Skeletal muscle tissue (tissue), 4 donors: Measurements from ENCODE around the gene MEDAG. TPM values are rescaled to one million over a fixed set of nuclear protein-coding genes. Genes with fewer than 3 reads are reported as not detected.

ENCODE experiments used
- H3K27ac ChIP-seq: one replicate; pipeline ENCODE4 v1.7.0; 2013; ENCODE audit warnings: mild to moderate bottlenecking, low read depth, low read length, inconsistent platforms
- H3K27me3 ChIP-seq, 3 donors: one replicate each; pipeline ENCODE4 v1.7.0; 2013; ENCODE audit warnings: low read length in 3 of 3; ENCODE audit not compliant: control insufficient read depth in 3 of 3, insufficient read depth in 3 of 3
- H3K36me3 ChIP-seq, 3 donors: one replicate each; pipeline ENCODE4 v1.7.0; 2013; ENCODE audit warnings: low read length in 3 of 3; ENCODE audit not compliant: control insufficient read depth in 3 of 3, insufficient read depth in 3 of 3
- H3K4me1 ChIP-seq, 3 donors: one replicate each; pipeline ENCODE4 v1.7.0; 2013; ENCODE audit warnings: low read length in 3 of 3, mild to moderate bottlenecking in 3 of 3; ENCODE audit not compliant: control insufficient read depth in 3 of 3, insufficient read depth in 3 of 3
- H3K4me3 ChIP-seq, 3 donors: one replicate each; pipeline ENCODE4 v1.7.0; 2013; ENCODE audit warnings: low read length in 3 of 3
- H3K9ac ChIP-seq, 3 donors: one replicate each; pipeline ENCODE4 v1.7.0; 2013; ENCODE audit warnings: low read length in 3 of 3, mild to moderate bottlenecking in 3 of 3, moderate library complexity in 2 of 3, low read depth in 1 of 3
- H3K9me3 ChIP-seq, 3 donors: one replicate each; pipeline ENCODE4 v1.7.0; 2013; ENCODE audit warnings: low read length in 3 of 3; ENCODE audit not compliant: control insufficient read depth in 3 of 3
- total RNA-seq: library from RNA; depleted of rRNA; stranded (reverse); fragments of >200 nt; gene quantifications from one replicate; pipeline ENCODE4 v1.2.3, GENCODE V29; 2014
- donor health status: Osteomylitis.

Gene MEDAG
- total RNA-seq, 1 donor from 2014 or later, result 11.5 TPM

DNA sequence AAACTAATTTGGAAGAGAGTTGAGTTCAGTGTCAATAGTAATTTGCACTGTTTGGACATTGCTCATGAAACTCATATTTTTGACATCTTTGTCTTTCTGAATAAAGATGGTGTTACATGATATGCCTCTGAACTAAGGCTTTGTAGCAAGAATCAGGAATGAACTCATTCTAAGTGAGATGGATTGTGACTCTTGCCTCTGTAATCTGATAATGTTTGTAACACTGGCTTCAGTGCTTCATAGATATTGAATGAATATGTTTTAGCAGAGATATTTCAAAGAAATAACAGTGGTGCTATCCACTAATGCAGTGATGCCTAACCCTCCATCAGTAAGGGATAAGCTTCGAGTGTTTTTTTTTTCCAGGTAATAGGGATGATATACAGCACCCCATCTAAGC, 59.3 kb downstream of the MEDAG start:
- Histone ChIP-seq H3K27me3 (peaks cover 0 to 7% (median 0%) of the 10 kb centered on the region in 3 donors), H3K4me1 (no peaks in the 10 kb centered on the region), H3K27ac (no peak overlapping the region), H3K4me3 (no peak overlapping the region), H3K9me3 (no peaks in the 10 kb centered on the region), H3K9ac (no peak overlapping the region), H3K36me3 (no peaks in the 10 kb centered on the region)

DNA sequence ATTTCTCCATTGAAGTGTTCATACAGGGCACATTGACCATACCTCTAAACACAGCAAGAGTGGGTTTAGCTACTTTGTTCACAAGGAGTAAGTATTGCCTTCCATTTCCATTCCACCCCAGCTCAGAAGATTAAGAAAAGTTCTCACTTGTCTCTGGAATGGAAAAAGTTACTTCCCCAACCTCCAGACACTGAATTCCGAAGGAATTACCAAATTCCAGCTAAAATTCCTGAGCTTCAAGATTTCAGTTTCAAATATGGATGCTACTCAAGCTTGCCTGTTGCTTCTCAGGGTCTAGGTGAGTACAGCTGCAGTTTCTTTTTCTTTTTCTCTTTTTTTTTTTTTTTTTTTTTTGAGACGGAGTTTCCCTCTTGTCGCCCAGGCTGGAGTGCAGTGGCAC, 60.0 kb downstream of the MEDAG start:
- H3K27ac ChIP-seq, result no peak overlapping the region
- no peaks in the 10 kb centered on the region for H3K4me1 ChIP-seq
- H3K27me3 ChIP-seq, result peaks cover 0 to 10% (median 0%) of the 10 kb centered on the region in 3 donors
- H3K9ac ChIP-seq, result no peak overlapping the region
- H3K4me3 ChIP-seq, result no peak overlapping the region
- H3K9me3 ChIP-seq, result no peaks in the 10 kb centered on the region
- no peaks in the 10 kb centered on the region for H3K36me3 ChIP-seq

GRCh38 chr13:30968846-30969245, 62.8 kb downstream of the MEDAG start:
- Histone ChIP-seq H3K9ac (no peak overlapping the region), H3K4me1 (no peaks in the 10 kb centered on the region), H3K27ac (no peak overlapping the region), H3K36me3 (no peaks in the 10 kb centered on the region), H3K9me3 (no peaks in the 10 kb centered on the region), H3K27me3 (peaks cover 0 to 7% (median 0%) of the 10 kb centered on the region in 3 donors), H3K4me3 (no peak overlapping the region)

- Histone ChIP-seq H3K4me1 (no peaks in the 10 kb centered on the region), H3K9me3 (no peaks in the 10 kb centered on the region), H3K27me3 (peaks cover 0 to 3% (median 0%) of the 10 kb centered on the region in 3 donors), H3K4me3 (no peak overlapping the region), H3K27ac (no peak overlapping the region), H3K36me3 (no peaks in the 10 kb centered on the region), H3K9ac (no peak overlapping the region)
Observed at GRCh38 chr13:30971575-30971974, 65.5 kb downstream of the MEDAG start.

DNA sequence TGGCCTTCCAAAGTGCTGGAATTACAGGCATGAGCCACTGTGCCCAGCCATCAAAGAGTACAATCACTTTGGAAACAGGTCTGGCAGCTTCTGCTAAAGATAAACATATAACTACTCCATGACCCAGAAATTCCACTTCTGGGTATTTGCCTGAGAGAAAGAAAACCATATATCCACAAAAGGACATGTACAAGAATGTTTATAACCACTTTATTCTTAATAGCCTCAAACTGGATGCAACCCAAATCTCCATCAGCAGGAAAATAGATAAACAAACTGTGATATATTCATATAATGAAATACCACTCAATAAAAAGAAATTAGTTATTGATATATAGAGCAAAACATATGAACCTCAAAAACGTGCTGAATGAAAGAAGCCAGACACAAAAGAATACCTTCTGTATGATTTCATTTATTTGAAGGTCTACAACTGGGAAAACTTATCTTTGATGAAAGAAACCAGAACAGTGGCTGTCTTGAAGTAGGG, 66.9 kb downstream of the MEDAG start:
- peaks cover 0 to 3% (median 0%) of the 10 kb centered on the region in 3 donors for H3K27me3 ChIP-seq
- no peak overlapping the region for H3K27ac ChIP-seq
- H3K4me3 ChIP-seq, result no peak overlapping the region
- H3K36me3 ChIP-seq, result no peaks in the 10 kb centered on the region
- H3K9me3 ChIP-seq, result no peaks in the 10 kb centered on the region
- no peaks in the 10 kb centered on the region for H3K4me1 ChIP-seq
- H3K9ac ChIP-seq, result no peak overlapping the region

GRCh38 chr13:30974350-30974749, 68.3 kb downstream of the MEDAG start:
- no peak overlapping the region for H3K27ac ChIP-seq
- no peaks in the 10 kb centered on the region for H3K36me3 ChIP-seq
- peaks cover 0 to under 1% (median 0%) of the 10 kb centered on the region in 3 donors for H3K4me1 ChIP-seq
- H3K9me3 ChIP-seq, result no peaks in the 10 kb centered on the region
- H3K27me3 ChIP-seq, result peaks cover 0 to 3% (median 0%) of the 10 kb centered on the region in 3 donors
- H3K4me3 ChIP-seq, result no peak overlapping the region
- H3K9ac ChIP-seq, result no peak overlapping the region

Other genes with a start within 250 kb of the MEDAG start
- gene ALOX5AP, start 170.7 kb upstream of the MEDAG start, total RNA-seq, result 6.8 TPM
- not detected for gene TEX26, start 26.4 kb downstream of the MEDAG start, total RNA-seq